HG02885 (cell line): ENCODE results near the gene CCDC86.

Experiments used
- ATAC-seq: cut with Tn5 transposase; IDR thresholded peaks from one replicate; pipeline ENCODE4 v1.9.1; 2021; ENCODE audit warnings: mild to moderate bottlenecking; ENCODE audit not compliant: unreplicated experiment, poor library complexity

Gene CCDC86

GRCh38 chr11:60867871-60868681 lies 26.2 kb downstream of the CCDC86 start:
- no peak for ATAC-seq

GRCh38 chr11:60868682-60869450 lies 27.0 kb downstream of the CCDC86 start:
- no peak for ATAC-seq

GRCh38 chr11:60869451-60869825 lies 27.5 kb downstream of the CCDC86 start:
- ATAC-seq, result no peak

GRCh38 chr11:60870276-60870675 lies 28.4 kb downstream of the CCDC86 start:
- ATAC-seq, result no peak

GRCh38 chr11:60870733-60871377 lies 28.9 kb downstream of the CCDC86 start:
- ATAC-seq, result no peak

GRCh38 chr11:60871378-60872061 lies 29.6 kb downstream of the CCDC86 start:
- no peak for ATAC-seq

GRCh38 chr11:60872124-60872960 lies 30.4 kb downstream of the CCDC86 start:
- no peak for ATAC-seq

GRCh38 chr11:60872961-60873524 lies 31.1 kb downstream of the CCDC86 start:
- ATAC-seq, result no peak

- no peak for ATAC-seq
These were observed 31.6 kb downstream of the CCDC86 start for GRCh38 chr11:60873533-60873932.

GRCh38 chr11:60874421-60875365 lies 32.8 kb downstream of the CCDC86 start:
- no peak for ATAC-seq

GRCh38 chr11:60875366-60876167 lies 33.7 kb downstream of the CCDC86 start:
- ATAC-seq, result no peak

GRCh38 chr11:60876168-60876485 lies 34.2 kb downstream of the CCDC86 start:
- ATAC-seq, result no peak

GRCh38 chr11:60878245-60879101 lies 36.6 kb downstream of the CCDC86 start:
- no peak for ATAC-seq

- no peak for ATAC-seq
These were observed 37.2 kb downstream of the CCDC86 start for GRCh38 chr11:60879104-60879503.

GRCh38 chr11:60879971-60880588 lies 38.2 kb downstream of the CCDC86 start:
- no peak for ATAC-seq

GRCh38 chr11:60880643-60881282 lies 38.9 kb downstream of the CCDC86 start:
- no peak for ATAC-seq
